HG02870 (cell line): Measurements from ENCODE around the gene SEPTIN10.

Experiments used
- ATAC-seq: cut with Tn5 transposase; IDR thresholded peaks from one replicate; pipeline ENCODE4 v1.9.1; 2021; ENCODE audit warnings: mild to moderate bottlenecking, moderate library complexity; ENCODE audit not compliant: unreplicated experiment

The SEPTIN10 gene

DNA sequence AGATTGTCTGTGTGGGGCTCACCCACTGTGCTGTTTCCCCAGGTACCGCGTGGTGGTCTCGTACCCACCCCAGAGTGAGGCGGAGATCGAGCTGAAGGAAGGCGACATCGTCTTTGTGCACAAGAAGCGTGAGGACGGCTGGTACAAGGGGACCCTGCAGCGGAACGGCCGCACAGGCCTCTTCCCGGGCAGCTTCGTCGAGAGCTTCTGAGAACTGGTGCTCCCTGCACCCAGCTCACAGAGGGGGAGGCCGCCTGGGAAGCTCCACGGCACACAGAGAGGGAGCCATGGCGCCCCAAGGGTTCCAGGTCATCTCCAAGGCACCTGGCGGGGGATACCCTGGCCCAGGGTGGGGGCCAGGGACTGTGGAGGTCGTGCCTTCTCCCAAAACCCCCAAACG, 112.3 kb downstream of the SEPTIN10 start:
- no peak for ATAC-seq

DNA sequence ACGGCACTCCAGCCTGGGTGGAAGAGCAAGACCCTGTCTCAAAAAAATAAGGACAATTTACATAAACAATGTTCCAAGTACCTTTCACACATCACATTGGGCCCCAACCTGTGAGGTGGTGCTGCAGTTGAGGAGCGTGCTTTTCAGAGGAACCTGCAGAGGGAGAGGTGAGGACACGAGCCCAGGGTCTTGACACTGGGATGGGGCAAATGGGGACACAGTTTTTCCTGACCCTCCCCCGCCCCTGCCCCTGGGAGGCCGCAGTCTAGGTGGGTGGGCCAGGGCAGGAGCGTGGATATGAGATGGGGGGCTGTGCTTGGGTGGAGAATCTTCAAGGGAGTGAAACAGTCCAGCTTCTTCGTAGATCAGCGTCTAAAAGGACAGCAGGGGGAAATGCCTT, 112.9 kb downstream of the SEPTIN10 start:
- ATAC-seq, result no peak

DNA sequence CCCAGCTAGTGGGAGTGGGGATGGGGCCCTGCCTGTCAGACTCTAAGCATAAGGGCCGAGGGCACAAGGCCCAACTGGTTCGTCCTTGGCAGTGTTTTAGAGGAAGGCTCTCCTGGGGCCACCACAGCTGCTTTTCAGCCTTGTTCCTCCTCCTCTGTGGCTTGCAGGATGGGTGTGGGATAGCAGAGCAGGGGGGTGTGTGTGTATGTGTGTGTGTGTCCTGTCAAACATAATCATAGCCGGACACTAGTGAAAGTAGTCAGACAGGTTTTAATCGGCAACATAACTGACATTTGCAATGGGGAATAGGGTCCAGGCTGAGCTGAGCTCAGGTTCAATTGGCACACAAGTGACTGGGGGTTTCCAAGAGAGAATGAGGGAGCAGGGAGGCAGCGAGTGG, 114.2 kb downstream of the SEPTIN10 start:
- no peak for ATAC-seq

DNA sequence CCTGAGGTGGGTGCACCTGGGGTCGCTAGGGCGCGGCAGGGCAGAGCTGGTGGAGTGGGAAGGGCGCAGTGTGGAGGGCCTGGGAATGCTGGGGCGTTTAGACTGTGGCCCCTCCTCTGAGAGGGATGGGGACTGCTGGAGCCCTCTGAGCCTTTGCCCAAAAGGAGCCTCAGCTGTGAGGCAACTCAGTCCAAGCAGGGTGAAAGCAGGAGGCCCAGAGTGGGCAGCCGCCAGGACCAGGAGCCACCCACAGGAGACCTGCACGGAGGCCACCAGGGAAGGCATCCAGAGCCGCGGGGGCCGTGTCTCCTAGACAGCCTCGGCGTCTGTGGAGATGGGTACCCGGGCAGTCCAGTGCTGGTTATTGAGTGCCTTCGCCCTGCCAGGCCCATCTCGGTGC, 114.9 kb downstream of the SEPTIN10 start:
- no peak for ATAC-seq

DNA sequence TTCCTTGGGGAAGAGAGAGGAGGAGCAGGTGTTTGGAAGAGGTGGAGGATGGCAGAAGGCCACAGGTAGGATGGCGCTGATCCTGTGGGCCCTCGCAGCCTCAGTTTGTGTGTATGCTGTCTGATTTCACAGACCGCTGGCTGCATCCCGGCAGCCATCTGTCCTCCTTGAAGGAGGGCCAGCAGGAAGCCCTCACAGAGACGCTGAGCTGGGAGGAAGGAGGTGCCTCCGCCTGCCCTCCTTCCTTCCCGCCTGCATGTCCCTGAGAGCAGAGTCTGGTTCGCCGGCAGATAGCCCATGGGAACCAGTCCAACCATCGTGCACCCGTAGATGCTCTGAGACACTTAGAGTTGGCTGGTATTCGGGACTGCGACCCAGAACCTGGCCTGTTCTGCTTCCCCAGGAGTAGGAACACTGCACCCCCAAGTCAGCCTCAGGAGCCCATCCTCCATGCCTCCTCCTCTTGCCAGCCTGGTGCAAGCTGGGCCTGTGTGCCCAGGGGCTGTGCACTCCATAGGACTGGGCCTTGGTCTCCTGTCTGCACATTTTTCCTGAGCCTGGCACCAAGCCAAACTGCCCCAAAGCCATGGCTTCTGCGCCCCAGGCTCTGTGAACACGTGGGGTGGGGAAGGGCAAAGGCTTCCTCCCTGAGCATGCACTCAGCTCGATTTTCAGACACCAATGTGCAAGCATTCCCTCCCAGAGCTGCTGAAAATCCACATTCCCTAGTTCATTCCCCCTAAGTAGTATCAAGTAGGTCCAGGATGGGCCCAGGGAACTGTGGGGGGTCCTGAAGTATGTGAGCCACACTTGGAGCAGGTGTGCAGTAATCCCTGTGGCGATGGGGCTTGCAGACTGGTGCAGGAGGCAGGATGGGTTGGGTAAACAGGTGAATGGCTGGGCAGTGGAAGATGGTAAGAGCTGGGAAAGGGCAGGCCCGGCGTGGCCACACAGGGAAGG, 115.6 kb downstream of the SEPTIN10 start:
- no peak for ATAC-seq

DNA sequence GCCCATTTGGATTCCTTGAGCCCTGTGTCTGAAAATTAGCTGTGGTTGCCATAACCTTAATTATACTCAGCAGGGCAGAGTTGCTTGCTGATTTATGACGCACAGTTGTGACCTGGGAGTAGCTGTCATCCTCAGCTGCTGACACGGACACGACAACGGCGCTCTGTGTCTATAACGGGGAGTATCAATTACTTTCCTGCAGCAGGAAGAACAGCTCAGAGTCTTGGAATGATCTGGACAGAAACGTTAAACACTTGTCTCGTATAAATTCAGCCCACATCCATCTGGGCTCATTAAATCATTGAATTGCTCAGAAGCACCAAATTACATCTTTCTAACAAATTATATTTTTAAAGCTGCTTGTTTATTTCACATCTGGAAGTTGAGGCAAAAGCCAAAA, 116.3 kb downstream of the SEPTIN10 start:
- ATAC-seq, result no peak

DNA sequence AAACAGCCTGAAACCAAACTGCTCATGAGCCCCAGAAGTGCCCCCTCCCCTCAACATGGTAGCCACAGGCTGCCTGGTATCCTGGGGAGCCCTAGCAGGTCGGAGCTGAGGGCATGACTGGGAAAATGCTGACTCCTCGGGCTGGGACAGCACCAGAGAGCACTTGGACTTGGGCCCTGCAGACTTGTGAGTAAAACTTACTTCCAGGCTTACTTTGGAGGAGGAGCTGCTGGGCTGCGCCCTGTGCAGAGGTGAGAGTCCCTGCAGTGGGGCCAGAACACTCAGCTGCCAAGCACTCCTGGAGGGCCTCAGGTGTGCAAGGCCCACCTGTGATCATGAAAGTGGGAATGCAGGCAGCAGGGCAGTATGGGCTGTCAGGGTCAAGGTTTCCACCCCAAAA, 119.4 kb downstream of the SEPTIN10 start:
- no peak for ATAC-seq

DNA sequence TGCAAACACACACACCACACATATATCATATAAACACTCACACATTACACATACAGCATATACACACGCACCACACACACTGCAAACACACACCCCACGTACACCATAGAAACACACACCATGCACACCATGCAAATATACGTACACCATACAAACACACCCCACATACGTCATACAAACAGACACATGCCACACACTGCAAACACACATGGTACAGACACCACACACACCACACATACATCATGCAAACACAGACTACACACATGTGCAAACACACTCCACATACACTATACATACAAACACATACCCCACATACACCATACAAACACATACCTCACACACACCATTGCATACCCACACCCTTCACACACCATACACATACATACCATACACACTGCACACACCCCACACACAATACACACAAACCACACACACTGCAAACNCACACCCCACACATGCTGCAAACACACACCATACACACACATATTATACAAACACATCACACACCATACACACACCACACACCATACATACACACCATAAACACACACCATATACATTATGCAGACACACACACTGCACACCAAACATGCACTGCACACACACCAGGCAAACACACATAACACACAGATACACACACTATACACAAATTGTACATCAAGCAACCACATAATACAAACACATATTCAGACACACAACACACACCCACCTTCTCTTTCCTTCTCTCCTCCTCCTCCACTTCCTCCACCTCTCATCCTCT, 120.4 kb downstream of the SEPTIN10 start:
- no peak for ATAC-seq
